ENCODE results near the gene AHCYL2.

The AHCYL2 gene

DNA sequence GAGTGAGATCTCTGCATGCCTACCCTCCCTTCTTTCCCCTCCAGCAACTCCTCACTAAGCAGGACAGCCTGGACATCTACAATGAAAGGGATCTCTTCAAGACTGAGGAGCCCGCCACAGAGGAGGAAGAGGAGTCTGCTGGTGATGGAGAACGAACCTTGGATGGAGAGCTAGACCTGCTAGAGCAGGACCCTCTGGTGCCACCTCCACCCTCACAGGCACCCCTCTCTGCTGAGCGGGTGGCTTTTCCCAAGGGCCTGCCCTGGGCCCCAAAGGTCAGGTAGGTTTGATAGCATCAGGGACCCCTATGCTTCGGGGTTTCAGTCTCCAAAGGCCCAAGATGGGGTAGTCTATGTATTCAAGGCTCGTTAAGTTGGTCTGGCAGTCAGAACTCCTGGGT is 233.3 kb downstream of the AHCYL2 start:
- POLR2A ChIA-PET = no interaction called here
- CTCF ChIA-PET = interaction anchor here (1.1 kb wide), 1 partner anchor 240 kb away, joined by 3 read pairs; no protein-coding TSS in a partner anchor
- no peak for DNase-seq (ENCODE audit: extremely low spot score)
- no peak for TF ChIP-seq CTCF (IDR thresholded peaks at IDR 0.05; ENCODE audit: control extremely low read depth, extremely low read depth, low read depth, missing control alignments)

GRCh38 chr7:129461809-129462208 is 237.0 kb downstream of the AHCYL2 start:
- no peak for DNase-seq (ENCODE audit: extremely low spot score)
- CTCF ChIA-PET = interaction anchor here (1.0 to 3.9 kb wide), 5 partner anchors 10 to 243 kb away, joined by 3 to 23 read pairs (median 6); no protein-coding TSS in a partner anchor
- POLR2A ChIA-PET = no interaction called here
- TF ChIP-seq CTCF (IDR thresholded peaks at IDR 0.05; ENCODE audit: control extremely low read depth, extremely low read depth, low read depth, missing control alignments) = no peak

GRCh38 chr7:129462420-129462819 is 237.6 kb downstream of the AHCYL2 start:
- CTCF ChIA-PET = interaction anchor here (0.9 to 3.9 kb wide), 8 partner anchors 9 to 251 kb away, joined by 3 to 23 read pairs (median 6); no protein-coding TSS in a partner anchor
- no peak for TF ChIP-seq CTCF (IDR thresholded peaks at IDR 0.05; ENCODE audit: control extremely low read depth, extremely low read depth, low read depth, missing control alignments)
- no peak for DNase-seq (ENCODE audit: extremely low spot score)
- POLR2A ChIA-PET = interaction anchor here (1.0 kb wide), 1 partner anchor 112 kb away, joined by 3 read pairs; no protein-coding TSS in a partner anchor

GRCh38 chr7:129464194-129464593 is 239.4 kb downstream of the AHCYL2 start:
- ChIA-PET POLR2A (interaction anchor here (0.6 kb wide), 1 partner anchor 118 kb away, joined by 4 read pairs; no protein-coding TSS in a partner anchor), CTCF (interaction anchor here (0.8 to 2.1 kb wide), 8 partner anchors 9 to 245 kb away, joined by 3 to 12 read pairs (median 6); no protein-coding TSS in a partner anchor)
- DNase-seq (ENCODE audit: extremely low spot score) = no peak
- TF ChIP-seq CTCF (IDR thresholded peaks at IDR 0.05; ENCODE audit: control extremely low read depth, extremely low read depth, low read depth, missing control alignments) = no peak

- DNase-seq (ENCODE audit: extremely low spot score) = no peak
- POLR2A ChIA-PET = interaction anchor here (0.6 kb wide), 1 partner anchor 119 kb away, joined by 4 read pairs; no protein-coding TSS in a partner anchor
- TF ChIP-seq CTCF (IDR thresholded peaks at IDR 0.05; ENCODE audit: control extremely low read depth, extremely low read depth, low read depth, missing control alignments) = no peak
- CTCF ChIA-PET = interaction anchor here (0.7 to 2.1 kb wide), 10 partner anchors 9 to 246 kb away, joined by 3 to 12 read pairs (median 3); no protein-coding TSS in a partner anchor
Measured at GRCh38 chr7:129465080-129465479, 240.2 kb downstream of the AHCYL2 start.

DNA sequence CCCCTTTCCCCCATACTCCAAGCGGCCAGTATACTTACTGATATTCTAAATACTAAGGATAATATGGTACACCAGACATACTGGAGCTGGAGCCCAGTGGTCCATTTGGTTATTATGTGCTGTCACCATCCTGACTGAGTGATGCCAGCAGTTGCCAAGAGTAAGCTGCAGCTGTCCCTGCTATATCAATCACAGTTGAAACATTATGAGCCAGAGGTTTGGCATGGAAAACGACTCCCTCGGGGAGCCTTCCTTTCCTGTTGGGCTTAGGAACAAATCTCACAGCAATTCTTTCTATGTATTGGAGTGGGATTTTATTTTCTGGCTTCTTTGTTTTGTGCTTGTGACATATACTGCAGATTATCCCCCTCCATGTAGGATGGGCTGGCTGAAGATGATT is 242.0 kb downstream of the AHCYL2 start:
- DNase-seq (ENCODE audit: extremely low spot score) = no peak
- POLR2A ChIA-PET = no interaction called here
- no peak for TF ChIP-seq CTCF (IDR thresholded peaks at IDR 0.05; ENCODE audit: control extremely low read depth, extremely low read depth, low read depth, missing control alignments)
- CTCF ChIA-PET = interaction anchor here (1.7 to 8.3 kb wide), 3 partner anchors 124 to 247 kb away, joined by 4 to 73 read pairs (median 5); no protein-coding TSS in a partner anchor

All from GM10248 (cell line).